Esophagus (tissue), 2 donors: ENCODE data around the gene VWA2. TPM values are rescaled to one million over a fixed set of nuclear protein-coding genes. Genes with fewer than 3 reads are reported as not detected.
A peak's percentile ranks its signal among the peaks of the same experiment; 100 is the strongest.

Experiments used
- H3K27ac ChIP-seq, 2 donors: one replicate each; pipeline ENCODE4 v1.5.1; 2013; ENCODE audit warnings: low read depth in 2 of 2, mild to moderate bottlenecking in 2 of 2, inconsistent platforms in 1 of 2, low read length in 1 of 2, moderate library complexity in 1 of 2
- H3K27me3 ChIP-seq, 2 donors: one replicate each; pipeline ENCODE4 v1.6.1; 2013; ENCODE audit warnings: low read length in 2 of 2, control low read depth in 1 of 2, mild to moderate bottlenecking in 1 of 2; ENCODE audit not compliant: insufficient read depth in 2 of 2, control insufficient read depth in 1 of 2
- H3K36me3 ChIP-seq, 2 donors: one replicate each; pipeline ENCODE4 v1.6.1; 2013; ENCODE audit warnings: low read length in 1 of 2; ENCODE audit not compliant: control insufficient read depth in 2 of 2, insufficient read depth in 2 of 2
- H3K4me1 ChIP-seq, 2 donors: one replicate each; pipeline ENCODE4 v1.6.1; 2013; ENCODE audit warnings: low read length in 1 of 2; ENCODE audit not compliant: control insufficient read depth in 2 of 2, insufficient read depth in 2 of 2
- H3K4me3 ChIP-seq, 2 donors: one replicate each; pipeline ENCODE4 v1.5.1; 2013; ENCODE audit warnings: low read length in 2 of 2, mild to moderate bottlenecking in 2 of 2, low read depth in 1 of 2, moderate library complexity in 1 of 2
- H3K9me3 ChIP-seq, 2 donors: one replicate each; pipeline ENCODE4 v1.6.1; 2013; ENCODE audit warnings: mild to moderate bottlenecking in 2 of 2, low read depth in 1 of 2, low read length in 1 of 2, moderate library complexity in 1 of 2; ENCODE audit not compliant: control insufficient read depth in 2 of 2, insufficient read depth in 1 of 2
- WGBS, 2 donors: extraction: QIAGEN DNeasy Blood & Tissue Kit; methylation state at CpG; one replicate each; pipeline ENCODE4 v1.1.7; 2013; 5-methylcytosine and 5-hydroxymethylcytosine counted together
- polyA plus RNA-seq, 2 donors: library from polyadenylated mRNA; stranded (reverse); fragments of 200-250 nt; gene quantifications; one replicate each; pipeline ENCODE4 v1.2.3, GENCODE V29; 2013
- donor health status: healthy with polysubstance abuse.
- donor health status: Bipolar disorder and iron deficiency.

The VWA2 gene
- polyA plus RNA-seq, 2 donors = 0.71 to 1.4 TPM

DNA sequence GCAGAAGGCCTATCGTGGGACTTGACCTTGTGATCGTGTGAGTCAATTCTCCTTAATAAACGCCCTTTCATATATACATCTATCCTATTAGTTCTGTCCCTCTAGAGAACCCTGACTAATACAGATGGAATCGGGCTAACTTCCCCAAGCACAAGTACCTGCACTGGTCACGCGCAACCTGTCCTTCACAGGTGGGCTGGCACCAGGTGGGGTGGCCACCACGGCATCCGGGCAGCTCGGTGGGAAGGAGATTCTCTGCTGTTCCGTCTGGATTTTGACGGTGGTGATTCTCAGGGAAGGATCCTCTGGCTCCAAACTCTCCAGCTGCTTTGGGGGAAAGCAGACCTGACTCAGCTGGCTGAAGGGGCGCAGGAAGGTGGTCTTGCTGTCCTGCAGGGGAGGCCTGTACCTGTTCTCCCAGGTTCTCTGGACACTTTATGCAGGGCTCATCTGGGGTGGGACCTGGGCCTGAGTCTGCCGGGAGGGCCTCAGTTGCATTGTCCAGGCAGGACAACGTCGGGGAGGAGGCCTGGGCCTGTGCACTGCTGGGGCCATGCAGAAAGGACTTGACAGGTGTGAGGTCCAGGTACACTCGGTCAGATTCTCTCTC is 61.1 kb downstream of the VWA2 start:
- peaks cover 9 to 26% of the 10 kb centered on the region in 2 donors for H3K36me3 ChIP-seq
- WGBS, 2 donors = 93 to 94% methylated on average over 16 of the region's 16 CpGs
- H3K9me3 ChIP-seq = peaks cover 4 to 13% of the 10 kb centered on the region in 2 donors
- H3K4me3 ChIP-seq = no peak overlapping the region
- no peak overlapping the region for H3K27ac ChIP-seq
- H3K27me3 ChIP-seq = no peaks in the 10 kb centered on the region
- peaks cover 2 to 18% of the 10 kb centered on the region in 2 donors for H3K4me1 ChIP-seq

- no peak overlapping the region for H3K4me3 ChIP-seq
- H3K4me1 ChIP-seq = peaks cover 2 to 18% of the 10 kb centered on the region in 2 donors
- H3K36me3 ChIP-seq = peaks cover 9 to 25% of the 10 kb centered on the region in 2 donors
- WGBS, 2 donors = 95% methylated on average over 9 of the region's 9 CpGs
- H3K9me3 ChIP-seq = peaks cover 4 to 11% of the 10 kb centered on the region in 2 donors
- H3K27me3 ChIP-seq = no peaks in the 10 kb centered on the region
- H3K27ac ChIP-seq = no peak overlapping the region
Observed at GRCh38 chr10:114301177-114301576, 62.1 kb downstream of the VWA2 start.

GRCh38 chr10:114301951-114302710 is 63.1 kb downstream of the VWA2 start:
- Histone ChIP-seq H3K4me3 (no peak overlapping the region), H3K4me1 (peaks cover 2 to 18% of the 10 kb centered on the region in 2 donors), H3K36me3 (peaks cover 3 to 16% of the 10 kb centered on the region in 2 donors), H3K9me3 (peaks cover 0 to 1% of the 10 kb centered on the region in 2 donors), H3K27ac (peak overlapping the region in 1 of 2 donors; percentile 34), H3K27me3 (no peaks in the 10 kb centered on the region)
- WGBS, 2 donors = 47 to 59% methylated on average over 14 of the region's 14 CpGs

GRCh38 chr10:114303556-114303955 is 64.5 kb downstream of the VWA2 start:
- Histone ChIP-seq H3K27ac (no peak overlapping the region), H3K4me3 (no peak overlapping the region), H3K9me3 (no peaks in the 10 kb centered on the region), H3K27me3 (no peaks in the 10 kb centered on the region), H3K36me3 (peaks cover 3 to 13% of the 10 kb centered on the region in 2 donors), H3K4me1 (peaks cover 2 to 18% of the 10 kb centered on the region in 2 donors)
- 71 to 76% methylated on average over 8 to 10 of the region's 10 CpGs for WGBS, 2 donors

GRCh38 chr10:114304017-114304570 is 65.0 kb downstream of the VWA2 start:
- peak overlapping the region; percentile 29 to 49 for H3K4me3 ChIP-seq
- H3K4me1 ChIP-seq = peaks cover 2 to 21% of the 10 kb centered on the region in 2 donors
- H3K27ac ChIP-seq = peak overlapping the region in 1 of 2 donors; percentile 14
- no peaks in the 10 kb centered on the region for H3K9me3 ChIP-seq
- H3K36me3 ChIP-seq = peaks cover 3 to 17% of the 10 kb centered on the region in 2 donors
- 2 to 4% methylated on average over 14 of the region's 14 CpGs for WGBS, 2 donors
- no peaks in the 10 kb centered on the region for H3K27me3 ChIP-seq

GRCh38 chr10:114304571-114305421 is 65.7 kb downstream of the VWA2 start:
- H3K27ac ChIP-seq = peak overlapping the region in 1 of 2 donors; percentile 14
- H3K4me3 ChIP-seq = peak overlapping the region; percentile 29 to 49
- peaks cover 2 to 21% of the 10 kb centered on the region in 2 donors for H3K4me1 ChIP-seq
- peaks cover 3 to 17% of the 10 kb centered on the region in 2 donors for H3K36me3 ChIP-seq
- no peaks in the 10 kb centered on the region for H3K27me3 ChIP-seq
- 15 to 16% methylated on average over 38 to 41 of the region's 41 CpGs for WGBS, 2 donors
- H3K9me3 ChIP-seq = no peaks in the 10 kb centered on the region

GRCh38 chr10:114305521-114305925 is 66.5 kb downstream of the VWA2 start:
- Histone ChIP-seq H3K9me3 (no peaks in the 10 kb centered on the region), H3K36me3 (peaks cover 3 to 12% of the 10 kb centered on the region in 2 donors), H3K27ac (no peak overlapping the region), H3K4me1 (peaks cover 2 to 19% of the 10 kb centered on the region in 2 donors), H3K27me3 (no peaks in the 10 kb centered on the region), H3K4me3 (no peak overlapping the region)
- 92 to 94% methylated on average over 18 of the region's 18 CpGs for WGBS, 2 donors

DNA sequence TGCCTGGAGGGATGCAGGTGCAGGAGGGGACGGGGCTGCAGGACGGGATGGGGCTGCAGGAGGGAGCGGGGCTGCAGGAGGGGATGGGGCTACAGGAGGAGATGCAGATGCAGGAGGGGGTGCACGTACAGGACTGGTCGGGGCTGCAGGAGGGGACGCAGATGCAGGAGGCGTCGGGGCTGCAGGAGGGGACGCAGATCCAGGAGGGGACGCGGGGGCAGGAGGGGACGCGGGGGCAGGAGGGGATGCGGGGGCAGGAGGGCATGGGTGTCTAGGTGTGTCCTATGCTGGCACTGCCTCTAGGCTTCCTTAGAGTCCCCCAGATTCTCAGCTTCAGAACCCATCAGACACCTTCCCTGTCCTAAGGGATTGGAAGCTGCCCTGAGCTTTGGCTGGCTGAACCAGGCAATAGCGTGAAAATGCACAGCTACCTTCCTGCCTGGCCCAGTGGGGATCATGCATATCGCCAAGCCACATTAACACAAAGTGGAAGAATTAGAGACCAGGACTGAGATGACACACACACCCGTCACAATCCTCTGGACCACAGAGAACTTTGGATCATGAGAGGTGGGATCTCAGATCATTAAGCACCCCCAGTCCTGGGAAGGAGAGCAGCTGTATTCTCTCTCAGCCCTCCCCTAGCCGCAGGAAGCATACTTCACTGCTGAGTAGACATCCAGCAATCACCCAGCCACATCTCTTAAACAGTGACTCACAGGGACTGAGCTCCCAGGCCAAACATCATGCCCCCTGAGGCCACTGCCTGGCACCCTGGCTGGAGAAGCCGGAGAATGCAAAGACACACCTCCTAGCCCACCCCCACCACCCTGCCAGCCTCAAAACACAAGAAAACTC is 67.3 kb downstream of the VWA2 start:
- WGBS, 2 donors = 87 to 88% methylated on average over 12 to 18 of the region's 19 CpGs
- Histone ChIP-seq H3K4me1 (peaks cover 2 to 13% of the 10 kb centered on the region in 2 donors), H3K27ac (no peak overlapping the region), H3K4me3 (no peak overlapping the region), H3K36me3 (peaks cover under 1 to 5% of the 10 kb centered on the region in 2 donors), H3K27me3 (no peaks in the 10 kb centered on the region), H3K9me3 (no peaks in the 10 kb centered on the region)
